PC-9 (cell line): ENCODE data around the gene LY6G6D.

Experiments
- EZH2 ChIP-seq: fragments of 200-600 bp; sonication (generic); IDR thresholded peaks from 2 replicates; pipeline ENCODE4 v1.8.0; 2017; ENCODE audit warnings: antibody characterized with exemption, low read depth
- TF ChIP-seq, protein P1 (sequence below): fragments of 200-600 bp; sonication (generic); conservative IDR thresholded peaks from 2 replicates; pipeline ENCODE4 v1.6.1; 2017; ENCODE audit warnings: mixed run types, antibody characterized with exemption, mild to moderate bottlenecking, moderate library complexity

DNA sequence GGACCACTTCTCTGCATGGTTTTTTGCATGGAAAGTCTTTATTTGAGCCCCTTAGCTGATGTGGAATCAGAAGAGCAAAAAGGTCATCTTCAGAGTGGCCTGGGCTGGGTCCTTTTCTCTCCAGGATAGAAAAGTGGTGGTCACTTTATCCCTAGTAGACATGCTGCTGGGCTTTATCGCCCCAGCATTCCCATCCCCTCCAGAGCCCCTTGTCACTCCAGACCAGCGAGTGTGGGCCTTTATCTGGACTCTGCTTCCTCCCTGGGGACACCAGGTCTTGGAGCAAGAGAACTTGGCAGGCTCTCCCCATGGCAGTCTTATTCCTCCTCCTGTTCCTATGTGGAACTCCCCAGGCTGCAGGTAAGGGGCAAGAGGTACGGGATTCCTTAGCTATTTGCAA lies 8.5 kb upstream of the LY6G6D start, which contains the start of gene LY6G6F:
- TF ChIP-seq, protein P1, sequence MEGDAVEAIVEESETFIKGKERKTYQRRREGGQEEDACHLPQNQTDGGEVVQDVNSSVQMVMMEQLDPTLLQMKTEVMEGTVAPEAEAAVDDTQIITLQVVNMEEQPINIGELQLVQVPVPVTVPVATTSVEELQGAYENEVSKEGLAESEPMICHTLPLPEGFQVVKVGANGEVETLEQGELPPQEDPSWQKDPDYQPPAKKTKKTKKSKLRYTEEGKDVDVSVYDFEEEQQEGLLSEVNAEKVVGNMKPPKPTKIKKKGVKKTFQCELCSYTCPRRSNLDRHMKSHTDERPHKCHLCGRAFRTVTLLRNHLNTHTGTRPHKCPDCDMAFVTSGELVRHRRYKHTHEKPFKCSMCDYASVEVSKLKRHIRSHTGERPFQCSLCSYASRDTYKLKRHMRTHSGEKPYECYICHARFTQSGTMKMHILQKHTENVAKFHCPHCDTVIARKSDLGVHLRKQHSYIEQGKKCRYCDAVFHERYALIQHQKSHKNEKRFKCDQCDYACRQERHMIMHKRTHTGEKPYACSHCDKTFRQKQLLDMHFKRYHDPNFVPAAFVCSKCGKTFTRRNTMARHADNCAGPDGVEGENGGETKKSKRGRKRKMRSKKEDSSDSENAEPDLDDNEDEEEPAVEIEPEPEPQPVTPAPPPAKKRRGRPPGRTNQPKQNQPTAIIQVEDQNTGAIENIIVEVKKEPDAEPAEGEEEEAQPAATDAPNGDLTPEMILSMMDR, result no peak
- no peak for TF ChIP-seq EZH2
